Measurements from ENCODE around the gene DIDO1.
"Not testable (repeated sequence)": the region's sequence is repeated elsewhere in the genome, so short reads cannot be mapped to it uniquely, and the experiment has no call there.

Gene DIDO1

GRCh38 chr20:62925420-62926228, 681 bp downstream of the DIDO1 start:
- peak; percentile 31 to 66 (median 50) for DNase-seq

GRCh38 chr20:62925076-62925419, 1.3 kb downstream of the DIDO1 start:
- no peak for DNase-seq

GRCh38 chr20:62924442-62925075, 1.7 kb downstream of the DIDO1 start:
- DNase-seq: peak in 2 of 6 experiments; percentile 7 to 15

- DNase-seq: no peak
Observed at GRCh38 chr20:62923669-62924441, 2.5 kb downstream of the DIDO1 start.

- DNase-seq: not testable (repeated sequence)
Observed at GRCh38 chr20:62923059-62923668, 3.1 kb downstream of the DIDO1 start.

GRCh38 chr20:62922451-62922921, 3.8 kb downstream of the DIDO1 start:
- peak in 2 of 6 experiments; percentile 8 to 14 for DNase-seq

- peak; percentile 34 to 64 (median 56) for DNase-seq
Observed at GRCh38 chr20:62921119-62921687, 5.1 kb downstream of the DIDO1 start.

GRCh38 chr20:62920039-62920645, 6.2 kb downstream of the DIDO1 start:
- DNase-seq: no peak

- DNase-seq: peak in 5 of 6 experiments; percentile 10 to 49 (median 36)
Observed at GRCh38 chr20:62918831-62919230, 7.5 kb downstream of the DIDO1 start.

- DNase-seq: peak in 3 of 6 experiments; percentile 34 to 48 (median 48)
Observed at GRCh38 chr20:62918147-62918546, 8.2 kb downstream of the DIDO1 start.

- DNase-seq: no peak
Observed at GRCh38 chr20:62917720-62918119, 8.6 kb downstream of the DIDO1 start.

GRCh38 chr20:62916703-62917476, 9.4 kb downstream of the DIDO1 start:
- DNase-seq: no peak

GRCh38 chr20:62914970-62915457, 11.3 kb downstream of the DIDO1 start:
- peak in 3 of 6 experiments; percentile 9 to 25 (median 21) for DNase-seq

GRCh38 chr20:62914436-62914835, 11.9 kb downstream of the DIDO1 start:
- no peak for DNase-seq

- DNase-seq: no peak
Observed at GRCh38 chr20:62913043-62913630, 13.2 kb downstream of the DIDO1 start.

- DNase-seq: no peak
Observed at GRCh38 chr20:62911701-62912280, 14.5 kb downstream of the DIDO1 start.

GRCh38 chr20:62910777-62911497, 15.4 kb downstream of the DIDO1 start:
- DNase-seq: no peak

- no peak for DNase-seq
Observed at GRCh38 chr20:62910217-62910766, 16.0 kb downstream of the DIDO1 start.
